CD4-positive, alpha-beta T cell (primary cell): ENCODE results near the gene SURF2. TPM values are rescaled to one million over a fixed set of nuclear protein-coding genes. Genes with fewer than 3 reads are reported as not detected.

Source experiments
- ATAC-seq: fragments of 200-7000 bp; cut with Tn5 transposase; one replicate; pipeline ENCODE4 v1.10.0; 2022; ENCODE audit warnings: mild to moderate bottlenecking; ENCODE audit not compliant: poor library complexity
- CTCF ChIA-PET: fragments of 350-600 bp; sonication (Branson Sonifier 250); formaldehyde crosslinking; loops from one replicate; lab custom pipeline; 2021; ENCODE audit warnings: antibody characterized with exemption, inconsistent platforms; lab: Charles Lee
- POLR2A ChIA-PET: fragments of 350-600 bp; sonication (Branson Sonifier 250); formaldehyde crosslinking; loops from one replicate; lab custom pipeline; 2021; ENCODE audit warnings: antibody characterized with exemption, inconsistent platforms; lab: Charles Lee
- DNase-seq, 14 experiments: peaks; one replicate each; pipeline ENCODE4 v3.0.0-alpha.2; 2013 to 2020; ENCODE audit warnings: mixed read lengths in 2 of 14
- H3K27ac ChIP-seq, 2 donors: one replicate each; pipeline versions ENCODE4 v1.5.1 to v1.7.0; 2013; ENCODE audit warnings: low read length in 2 of 2, low read depth in 1 of 2, mild to moderate bottlenecking in 1 of 2
- H3K27me3 ChIP-seq, 2 experiments: 1 replicate in 1 of 2; 2 replicates in 1 of 2; pipeline versions ENCODE4 v1.6.1 to v1.7.0; 2013; ENCODE audit warnings: low read length in 2 of 2, control low read depth in 1 of 2, mild to moderate bottlenecking in 1 of 2, moderate library complexity in 1 of 2; ENCODE audit not compliant: insufficient read depth in 2 of 2, control insufficient read depth in 1 of 2
- H3K36me3 ChIP-seq: one replicate; pipeline ENCODE4 v1.6.1; 2013; ENCODE audit warnings: low read length, control low read depth; ENCODE audit not compliant: insufficient read depth
- H3K4me1 ChIP-seq: one replicate; pipeline ENCODE4 v1.6.1; 2013; ENCODE audit warnings: low read length, control low read depth; ENCODE audit not compliant: insufficient read depth
- H3K4me3 ChIP-seq: one replicate; pipeline ENCODE4 v1.5.1; 2013; ENCODE audit warnings: mild to moderate bottlenecking, low read length, moderate library complexity
- H3K9me3 ChIP-seq, 2 experiments: 1 replicate in 1 of 2; 2 replicates in 1 of 2; pipeline versions ENCODE4 v1.6.1 to v1.7.0; 2013; ENCODE audit warnings: low read length in 2 of 2, mild to moderate bottlenecking in 2 of 2, control low read depth in 1 of 2, moderate library complexity in 1 of 2; ENCODE audit not compliant: control insufficient read depth in 1 of 2, insufficient read depth in 1 of 2
- H3K27ac Mint-ChIP-seq: one replicate; pipeline ENCODE4 v1.8.0; 2020; ENCODE audit warnings: mixed read lengths
- H3K27me3 Mint-ChIP-seq: one replicate; pipeline ENCODE4 v1.8.0; 2021; ENCODE audit warnings: mixed read lengths
- H3K36me3 Mint-ChIP-seq: one replicate; pipeline ENCODE4 v1.8.0; 2021; ENCODE audit warnings: low read depth, mixed read lengths
- H3K4me1 Mint-ChIP-seq: one replicate; pipeline ENCODE4 v1.8.0; 2021; ENCODE audit warnings: low read depth, mixed read lengths
- H3K4me3 Mint-ChIP-seq: one replicate; pipeline ENCODE4 v1.8.0; 2020; ENCODE audit warnings: mild to moderate bottlenecking, mixed read lengths
- H3K9me3 Mint-ChIP-seq: one replicate; pipeline ENCODE4 v1.8.0; 2020; ENCODE audit warnings: mixed read lengths
- intact Hi-C, 2 experiments: fragments of 100-400 bp; cut with DNase I in 1 of 2; cut with micrococcal nuclease in 1 of 2; formaldehyde crosslinking; loops; one replicate each; pipeline versions ENCODE4 v1.15.1 to v1.9.0; 2023 to 2025; cut with DNase I, micrococcal nuclease
- total RNA-seq, 174 experiments: library from RNA in 2 of 174; stranded (reverse) in 2 of 174; gene quantifications; one replicate each; pipeline ENCODE4 v1.2.3 and lab custom pipeline; 2021 to 2026
- TF ChIP-seq, protein P1 (sequence below): fragments of 200-600 bp; IDR thresholded peaks from one replicate; pipeline ENCODE4 v1.8.0; 2022; ENCODE audit warnings: antibody characterized with exemption, mild to moderate bottlenecking

SURF2 gene
- total RNA-seq, 2 experiments from 2014 or later, result 12.7 TPM

DNA sequence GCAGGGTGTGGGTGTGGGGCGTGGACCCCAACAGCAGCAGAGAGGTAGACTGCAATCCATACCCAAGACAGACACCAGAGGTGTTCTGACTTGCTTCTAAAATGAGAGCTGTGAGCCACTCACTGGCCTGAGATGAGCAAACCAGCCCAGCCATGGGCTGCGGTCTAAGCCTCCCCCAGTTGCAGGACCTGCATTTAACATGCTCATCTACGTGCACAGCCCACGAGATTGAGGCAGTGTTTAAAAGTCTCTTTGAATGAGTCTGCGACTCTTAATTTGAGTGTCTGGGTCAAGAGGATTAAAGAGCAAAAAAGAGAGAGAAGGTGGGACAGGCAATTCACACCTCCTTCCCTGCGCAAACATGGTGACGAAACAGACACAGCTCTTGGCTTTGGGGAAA lies 13.6 kb downstream of the SURF2 start:
- Mint-ChIP-seq H3K27me3 (no peaks in the 10 kb centered on the region), H3K4me1 (peaks cover 70% of the 10 kb centered on the region), H3K36me3 (peaks cover 64% of the 10 kb centered on the region), H3K4me3 (peak overlapping the region; percentile 72), H3K9me3 (no peaks in the 10 kb centered on the region), H3K27ac (peak overlapping the region; percentile 94)
- peaks cover 86% of the 10 kb centered on the region for H3K4me1 ChIP-seq
- no peak for ATAC-seq
- no peaks in the 10 kb centered on the region for H3K27me3 ChIP-seq
- DNase-seq, result peak in 1 of 14 experiments; percentile 26
- peaks cover 57% of the 10 kb centered on the region for H3K36me3 ChIP-seq
- CTCF ChIA-PET, result interaction anchor here (0.9 kb wide), 1 partner anchor 14 kb away, joined by 3 read pairs; the partner anchor contains the start of genes SURF1 and SURF2
- TF ChIP-seq, protein P1, sequence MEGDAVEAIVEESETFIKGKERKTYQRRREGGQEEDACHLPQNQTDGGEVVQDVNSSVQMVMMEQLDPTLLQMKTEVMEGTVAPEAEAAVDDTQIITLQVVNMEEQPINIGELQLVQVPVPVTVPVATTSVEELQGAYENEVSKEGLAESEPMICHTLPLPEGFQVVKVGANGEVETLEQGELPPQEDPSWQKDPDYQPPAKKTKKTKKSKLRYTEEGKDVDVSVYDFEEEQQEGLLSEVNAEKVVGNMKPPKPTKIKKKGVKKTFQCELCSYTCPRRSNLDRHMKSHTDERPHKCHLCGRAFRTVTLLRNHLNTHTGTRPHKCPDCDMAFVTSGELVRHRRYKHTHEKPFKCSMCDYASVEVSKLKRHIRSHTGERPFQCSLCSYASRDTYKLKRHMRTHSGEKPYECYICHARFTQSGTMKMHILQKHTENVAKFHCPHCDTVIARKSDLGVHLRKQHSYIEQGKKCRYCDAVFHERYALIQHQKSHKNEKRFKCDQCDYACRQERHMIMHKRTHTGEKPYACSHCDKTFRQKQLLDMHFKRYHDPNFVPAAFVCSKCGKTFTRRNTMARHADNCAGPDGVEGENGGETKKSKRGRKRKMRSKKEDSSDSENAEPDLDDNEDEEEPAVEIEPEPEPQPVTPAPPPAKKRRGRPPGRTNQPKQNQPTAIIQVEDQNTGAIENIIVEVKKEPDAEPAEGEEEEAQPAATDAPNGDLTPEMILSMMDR, result no peak
- peak overlapping the region; percentile 40 for H3K4me3 ChIP-seq
- H3K9me3 ChIP-seq, result no peaks in the 10 kb centered on the region
- intact Hi-C loops, result loop anchor here (2.0 kb wide), 3 partner anchors 13 to 183 kb away; partner anchors contain the start of genes SURF1 (in 2 of the 2), SURF2 (in 2 of the 2) and SURF6 (in 1 of the 2)
- H3K27ac ChIP-seq, result peak overlapping the region; percentile 79 to 88
- POLR2A ChIA-PET, result interaction anchor here (3.4 to 8.7 kb wide), 2 partner anchors 12 to 21 kb away, joined by 31 to 109 read pairs; partner anchors contain the start of genes MED22, RPL7A, SURF1 and SURF2

DNA sequence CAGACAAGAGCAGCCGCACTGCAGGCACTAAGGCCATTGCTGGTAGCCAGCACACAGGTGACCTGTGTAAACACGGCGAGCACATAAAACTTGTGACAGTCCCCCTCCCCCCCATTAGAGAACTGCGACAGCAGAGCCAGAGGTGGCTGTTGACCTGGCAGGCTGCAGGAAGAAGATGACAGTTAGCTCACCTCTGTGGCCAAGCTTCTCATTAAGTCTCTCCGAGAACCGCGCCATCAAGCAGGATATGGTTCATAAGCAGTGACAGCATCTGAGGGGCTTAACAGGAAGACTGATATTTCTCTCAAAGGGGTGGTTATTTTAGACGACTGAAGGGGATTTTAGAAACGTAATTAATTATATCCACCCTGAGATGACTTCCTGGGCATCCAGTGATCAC lies 14.3 kb downstream of the SURF2 start:
- Histone ChIP-seq H3K9me3 (no peaks in the 10 kb centered on the region), H3K4me3 (peak overlapping the region; percentile 40), H3K27ac (peak overlapping the region; percentile 79 to 88), H3K4me1 (peaks cover 89% of the 10 kb centered on the region), H3K36me3 (peaks cover 49% of the 10 kb centered on the region), H3K27me3 (no peaks in the 10 kb centered on the region)
- peak overlapping the region; percentile 94 for H3K27ac Mint-ChIP-seq
- POLR2A ChIA-PET, result interaction anchor here (0.6 to 8.7 kb wide), 12 partner anchors 8 to 237 kb away, joined by 3 to 109 read pairs (median 4); partner anchors contain the start of genes MED22, RPL7A, SLC2A6 and SURF1
- H3K4me1 Mint-ChIP-seq, result peaks cover 70% of the 10 kb centered on the region
- H3K4me3 Mint-ChIP-seq, result peak overlapping the region; percentile 72
- no peaks in the 10 kb centered on the region for H3K27me3 Mint-ChIP-seq
- ATAC-seq (peak; percentile 48), DNase-seq (peak in 10 of 14 experiments; percentile 24 to 88 (median 50))
- no peaks in the 10 kb centered on the region for H3K9me3 Mint-ChIP-seq
- H3K36me3 Mint-ChIP-seq, result peaks cover 59% of the 10 kb centered on the region
- CTCF ChIA-PET, result interaction anchor here (1.0 to 1.8 kb wide), 8 partner anchors 11 to 340 kb away, joined by 3 to 19 read pairs (median 7); partner anchors contain the start of genes GTF3C5, MED22, RPL7A and SURF1
- TF ChIP-seq, protein P1, result no peak
- intact Hi-C loops, result loop anchor here (1.0 to 2.0 kb wide), 4 partner anchors 14 to 184 kb away; partner anchors contain the start of genes SURF1 (in 2 of the 2), SURF2 (in 2 of the 2), MED22 (in 1 of the 2) and RPL7A (in 1 of the 2)

DNA sequence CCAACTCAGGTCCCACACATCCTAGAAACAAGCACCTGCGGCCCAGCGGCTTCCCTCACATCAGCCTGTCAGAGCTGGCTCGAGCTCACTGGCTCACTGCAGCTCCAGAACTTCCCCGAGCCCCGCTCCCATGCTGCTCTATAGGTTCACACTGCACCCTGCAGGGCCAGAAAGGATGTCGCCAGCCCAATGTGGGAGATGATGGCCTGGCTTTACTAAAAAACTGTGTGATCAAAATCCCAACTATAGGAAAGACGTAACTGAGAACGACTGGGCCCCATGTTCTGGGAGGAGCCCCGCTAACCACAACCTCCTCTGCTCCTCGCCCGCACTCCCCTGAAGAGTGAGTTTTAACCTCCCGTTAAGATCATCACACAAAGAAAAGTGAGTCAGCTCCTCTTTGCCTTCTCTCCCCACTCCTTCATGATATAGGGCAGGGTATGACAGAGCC lies 14.9 kb downstream of the SURF2 start:
- Mint-ChIP-seq H3K27ac (peak overlapping the region; percentile 94), H3K36me3 (peaks cover 53% of the 10 kb centered on the region), H3K27me3 (no peaks in the 10 kb centered on the region), H3K4me1 (peaks cover 64% of the 10 kb centered on the region), H3K9me3 (no peaks in the 10 kb centered on the region), H3K4me3 (peak overlapping the region; percentile 72)
- peak; percentile 50 to 87 (median 62) for DNase-seq
- ChIA-PET POLR2A (interaction anchor here (0.6 to 8.7 kb wide), 14 partner anchors 9 to 237 kb away, joined by 3 to 109 read pairs (median 4); partner anchors contain the start of genes MED22, RPL7A, SLC2A6 and SURF1), CTCF (interaction anchor here (1.0 to 1.8 kb wide), 8 partner anchors 12 to 341 kb away, joined by 3 to 19 read pairs (median 7); partner anchors contain the start of genes GTF3C5, MED22, RPL7A and SURF1)
- Histone ChIP-seq H3K27me3 (no peaks in the 10 kb centered on the region), H3K4me1 (peaks cover 91% of the 10 kb centered on the region), H3K9me3 (no peaks in the 10 kb centered on the region), H3K27ac (peak overlapping the region; percentile 79 to 88), H3K4me3 (peak overlapping the region; percentile 40), H3K36me3 (peaks cover 43% of the 10 kb centered on the region)
- TF ChIP-seq, protein P1, result peak; percentile 36
- ATAC-seq, result peak; percentile 61
- intact Hi-C loops, result loop anchor here (1.0 to 2.0 kb wide), 4 partner anchors 14 to 184 kb away; partner anchors contain the start of genes SURF1 (in 2 of the 2), SURF2 (in 2 of the 2), MED22 (in 1 of the 2) and RPL7A (in 1 of the 2)
